ENCODE data around the gene ZNF556. TPM values are rescaled to one million over a fixed set of nuclear protein-coding genes. Genes with fewer than 3 reads are reported as not detected.

Gene ZNF556
- total RNA-seq, 2 donors from 2014 or later, result not detected

- no peak for DNase-seq
- intact Hi-C loops (cut with DNase I), result no loop called here
- no peak for ATAC-seq
- TF ChIP-seq CTCF (IDR thresholded peaks at IDR 0.05) (no peak), POLR2A (IDR thresholded peaks at IDR 0.05) (no peak)
- no peaks in the 10 kb centered on the region for H3K9me3 ChIP-seq
- no peak overlapping the region for H3K27ac ChIP-seq
- H3K4me1 ChIP-seq, result peaks cover 14% of the 10 kb centered on the region
- H3K36me3 ChIP-seq (replicated peaks in 1 of 2; ENCODE audit: insufficient read depth in 1 of 2, low read depth in 2 of 2), result no peaks in the 10 kb centered on the region
- no peak overlapping the region for H3K4me3 ChIP-seq
- H3K27me3 ChIP-seq, result no peaks in the 10 kb centered on the region
- WGBS, 2 donors, result 61 to 82% methylated on average over 3 to 9 of the region's 9 CpGs
These were observed 43.5 kb upstream of the ZNF556 start for GRCh38 chr19:2823646-2824045.

- Histone ChIP-seq H3K4me3 (no peak overlapping the region), H3K9me3 (no peaks in the 10 kb centered on the region), H3K4me1 (peaks cover 14% of the 10 kb centered on the region), H3K27ac (no peak overlapping the region), H3K27me3 (no peaks in the 10 kb centered on the region), H3K36me3 (replicated peaks in 1 of 2; ENCODE audit: insufficient read depth in 1 of 2, low read depth in 2 of 2) (no peaks in the 10 kb centered on the region)
- intact Hi-C loops (cut with DNase I), result no loop called here
- WGBS, 2 donors, result 82% methylated on average over 8 of the region's 8 CpGs; no CpG with 5 or more reads in 1 of the 2 donors
- no peak for TF ChIP-seq CTCF (IDR thresholded peaks at IDR 0.05)
- TF ChIP-seq POLR2A (IDR thresholded peaks at IDR 0.05), result no peak
- DNase-seq, result no peak
- no peak for ATAC-seq
These were observed 43.0 kb upstream of the ZNF556 start for GRCh38 chr19:2824129-2824528.

GRCh38 chr19:2827022-2827421 is 40.1 kb upstream of the ZNF556 start:
- Histone ChIP-seq H3K27ac (no peak overlapping the region), H3K4me1 (no peaks in the 10 kb centered on the region), H3K4me3 (no peak overlapping the region), H3K36me3 (replicated peaks in 1 of 2; ENCODE audit: insufficient read depth in 1 of 2, low read depth in 2 of 2) (no peaks in the 10 kb centered on the region), H3K9me3 (peaks cover 0 to 4% (median 0%) of the 10 kb centered on the region in 3 donors), H3K27me3 (no peaks in the 10 kb centered on the region)
- 86 to 94% methylated on average over 2 of the region's 2 CpGs for WGBS, 2 donors
- DNase-seq (no peak), ATAC-seq (no peak)
- intact Hi-C loops (cut with DNase I), result no loop called here
- TF ChIP-seq CTCF (IDR thresholded peaks at IDR 0.05) (no peak), POLR2A (IDR thresholded peaks at IDR 0.05) (no peak)

- intact Hi-C loops (cut with DNase I), result no loop called here
- ATAC-seq (no peak), DNase-seq (no peak)
- Histone ChIP-seq H3K4me3 (no peak overlapping the region), H3K36me3 (replicated peaks in 1 of 2; ENCODE audit: insufficient read depth in 1 of 2, low read depth in 2 of 2) (peaks cover 0 to 7% of the 10 kb centered on the region in 2 donors), H3K27me3 (no peaks in the 10 kb centered on the region), H3K4me1 (no peaks in the 10 kb centered on the region), H3K9me3 (peaks cover 0 to 11% (median 0%) of the 10 kb centered on the region in 3 donors), H3K27ac (no peak overlapping the region)
- no peak for TF ChIP-seq POLR2A (IDR thresholded peaks at IDR 0.05)
- TF ChIP-seq CTCF (IDR thresholded peaks at IDR 0.05), result no peak
- WGBS, 2 donors, result 94 to 96% methylated on average over 13 of the region's 13 CpGs
These were observed 39.2 kb upstream of the ZNF556 start for GRCh38 chr19:2827840-2828489.

GRCh38 chr19:2834294-2834871 is 32.8 kb upstream of the ZNF556 start:
- H3K36me3 ChIP-seq (replicated peaks in 1 of 2; ENCODE audit: insufficient read depth in 1 of 2, low read depth in 2 of 2), result peaks cover 6 to 19% of the 10 kb centered on the region in 2 donors
- ATAC-seq (no peak), DNase-seq (no peak)
- no peak overlapping the region for H3K27ac ChIP-seq
- intact Hi-C loops (cut with DNase I), result no loop called here
- H3K9me3 ChIP-seq, result peaks cover 0 to 33% (median 7%) of the 10 kb centered on the region in 3 donors
- no peaks in the 10 kb centered on the region for H3K27me3 ChIP-seq
- no peak overlapping the region for H3K4me3 ChIP-seq
- TF ChIP-seq POLR2A (IDR thresholded peaks at IDR 0.05) (no peak), CTCF (IDR thresholded peaks at IDR 0.05) (no peak)
- 91 to 96% methylated on average over 17 to 19 of the region's 19 CpGs for WGBS, 2 donors
- no peaks in the 10 kb centered on the region for H3K4me1 ChIP-seq

Measured in body of pancreas (tissue), 4 donors.